GM12873 (cell line): ENCODE results near the gene OSBP2.

ENCODE experiments used
- CTCF ChIP-seq: IDR thresholded peaks from 2 replicates; pipeline ENCODE4 v1.5.1; 2012; ENCODE audit warnings: low read depth, mild to moderate bottlenecking, moderate library complexity, low read length, control low read depth; ENCODE audit not compliant: insufficient read depth; ENCODE audit errors: missing control alignments

OSBP2 gene

GRCh38 chr22:30755759-30756124 is 61.1 kb downstream of the OSBP2 start:
- TF ChIP-seq CTCF, result no peak

- peak; percentile 70 for TF ChIP-seq CTCF
Measured at GRCh38 chr22:30763815-30764673, 69.4 kb downstream of the OSBP2 start.

- no peak for TF ChIP-seq CTCF
Measured at GRCh38 chr22:30767661-30768060, 73.0 kb downstream of the OSBP2 start.

GRCh38 chr22:30770716-30771115 is 76.0 kb downstream of the OSBP2 start:
- no peak for TF ChIP-seq CTCF

GRCh38 chr22:30773919-30774318 is 79.2 kb downstream of the OSBP2 start:
- TF ChIP-seq CTCF, result no peak

GRCh38 chr22:30774566-30774965 is 79.9 kb downstream of the OSBP2 start:
- TF ChIP-seq CTCF, result no peak

GRCh38 chr22:30776476-30776875 is 81.8 kb downstream of the OSBP2 start:
- no peak for TF ChIP-seq CTCF
